Activated CD4-positive, alpha-beta T cell treated with anti-CD3 and anti-CD28 coated beads for 4 hours (primary cell): ENCODE results near the gene MUC5B.
"Not testable (repeated sequence)": the region's sequence is repeated elsewhere in the genome, so short reads cannot be mapped to it uniquely, and the experiment has no call there.

ENCODE experiments used
- DNase-seq, 2 donors: peaks; one replicate each; pipeline ENCODE4 v3.0.0-alpha.2; 2020

The MUC5B gene, protein sequence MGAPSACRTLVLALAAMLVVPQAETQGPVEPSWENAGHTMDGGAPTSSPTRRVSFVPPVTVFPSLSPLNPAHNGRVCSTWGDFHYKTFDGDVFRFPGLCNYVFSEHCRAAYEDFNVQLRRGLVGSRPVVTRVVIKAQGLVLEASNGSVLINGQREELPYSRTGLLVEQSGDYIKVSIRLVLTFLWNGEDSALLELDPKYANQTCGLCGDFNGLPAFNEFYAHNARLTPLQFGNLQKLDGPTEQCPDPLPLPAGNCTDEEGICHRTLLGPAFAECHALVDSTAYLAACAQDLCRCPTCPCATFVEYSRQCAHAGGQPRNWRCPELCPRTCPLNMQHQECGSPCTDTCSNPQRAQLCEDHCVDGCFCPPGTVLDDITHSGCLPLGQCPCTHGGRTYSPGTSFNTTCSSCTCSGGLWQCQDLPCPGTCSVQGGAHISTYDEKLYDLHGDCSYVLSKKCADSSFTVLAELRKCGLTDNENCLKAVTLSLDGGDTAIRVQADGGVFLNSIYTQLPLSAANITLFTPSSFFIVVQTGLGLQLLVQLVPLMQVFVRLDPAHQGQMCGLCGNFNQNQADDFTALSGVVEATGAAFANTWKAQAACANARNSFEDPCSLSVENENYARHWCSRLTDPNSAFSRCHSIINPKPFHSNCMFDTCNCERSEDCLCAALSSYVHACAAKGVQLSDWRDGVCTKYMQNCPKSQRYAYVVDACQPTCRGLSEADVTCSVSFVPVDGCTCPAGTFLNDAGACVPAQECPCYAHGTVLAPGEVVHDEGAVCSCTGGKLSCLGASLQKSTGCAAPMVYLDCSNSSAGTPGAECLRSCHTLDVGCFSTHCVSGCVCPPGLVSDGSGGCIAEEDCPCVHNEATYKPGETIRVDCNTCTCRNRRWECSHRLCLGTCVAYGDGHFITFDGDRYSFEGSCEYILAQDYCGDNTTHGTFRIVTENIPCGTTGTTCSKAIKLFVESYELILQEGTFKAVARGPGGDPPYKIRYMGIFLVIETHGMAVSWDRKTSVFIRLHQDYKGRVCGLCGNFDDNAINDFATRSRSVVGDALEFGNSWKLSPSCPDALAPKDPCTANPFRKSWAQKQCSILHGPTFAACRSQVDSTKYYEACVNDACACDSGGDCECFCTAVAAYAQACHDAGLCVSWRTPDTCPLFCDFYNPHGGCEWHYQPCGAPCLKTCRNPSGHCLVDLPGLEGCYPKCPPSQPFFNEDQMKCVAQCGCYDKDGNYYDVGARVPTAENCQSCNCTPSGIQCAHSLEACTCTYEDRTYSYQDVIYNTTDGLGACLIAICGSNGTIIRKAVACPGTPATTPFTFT (N-terminal part only)

DNA sequence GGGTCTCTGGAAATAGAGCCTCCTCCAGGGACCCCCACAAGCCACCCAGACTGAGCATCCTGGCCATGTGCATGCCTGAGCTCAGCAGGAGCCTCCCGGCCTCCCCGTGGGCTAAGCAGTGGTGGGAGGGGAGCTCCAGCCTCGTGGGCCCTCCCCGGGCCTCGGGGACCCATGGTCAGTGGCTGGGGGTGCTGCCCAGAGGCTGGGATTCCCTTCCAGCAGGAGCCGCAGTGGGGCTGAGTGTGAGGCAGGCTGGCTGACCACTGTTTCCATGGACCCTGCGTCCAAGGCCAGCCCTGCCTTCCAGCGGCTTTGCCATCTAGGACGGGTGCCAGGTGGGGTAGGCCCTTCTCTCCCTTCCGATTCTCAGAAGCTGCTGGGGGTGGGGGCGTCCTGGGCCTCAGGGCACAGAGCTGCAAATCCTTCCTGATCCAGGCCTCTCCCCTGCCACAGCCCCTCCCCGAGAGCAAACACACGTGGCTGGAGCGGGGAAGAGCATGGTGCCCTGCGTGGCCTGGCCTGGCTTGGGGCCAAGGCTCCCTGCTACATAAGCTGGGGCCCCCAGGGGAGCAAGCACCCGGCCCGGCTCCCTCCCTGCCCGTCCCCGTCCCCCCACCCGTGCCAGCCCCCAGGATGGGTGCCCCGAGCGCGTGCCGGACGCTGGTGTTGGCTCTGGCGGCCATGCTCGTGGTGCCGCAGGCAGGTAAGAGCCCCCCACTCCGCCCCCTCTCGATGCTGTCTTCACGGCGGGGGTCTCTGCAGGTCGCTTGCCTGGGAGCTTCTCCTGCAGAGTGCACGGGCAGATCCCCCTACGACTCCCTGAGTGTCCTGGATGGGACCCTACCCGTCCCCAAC is at the start of gene MUC5B:
TSS of gene MUC5B (plus strand) at position 576 of the 855 bp plus-strand sequence. CDS start at position 634, 58 bp downstream.
- DNase-seq: no peak

DNA sequence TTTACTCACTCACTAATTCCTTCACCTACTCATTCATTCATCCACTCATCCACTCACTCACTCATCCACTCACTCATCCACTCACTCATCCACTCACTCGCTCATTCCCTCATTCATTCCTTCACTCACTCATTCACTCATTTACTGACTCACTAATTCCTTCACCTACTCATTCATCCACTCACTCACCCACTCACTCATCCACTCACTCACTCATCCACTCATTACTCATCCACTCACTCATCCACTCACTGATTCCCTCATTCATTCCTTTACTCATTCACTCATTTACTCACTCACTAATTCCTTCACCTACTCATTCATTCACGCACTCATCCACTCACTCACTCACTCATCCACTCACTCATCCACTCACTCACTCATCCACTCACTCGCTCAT is 49.5 kb upstream of the MUC5B start:
- DNase-seq: not testable (repeated sequence)

DNA sequence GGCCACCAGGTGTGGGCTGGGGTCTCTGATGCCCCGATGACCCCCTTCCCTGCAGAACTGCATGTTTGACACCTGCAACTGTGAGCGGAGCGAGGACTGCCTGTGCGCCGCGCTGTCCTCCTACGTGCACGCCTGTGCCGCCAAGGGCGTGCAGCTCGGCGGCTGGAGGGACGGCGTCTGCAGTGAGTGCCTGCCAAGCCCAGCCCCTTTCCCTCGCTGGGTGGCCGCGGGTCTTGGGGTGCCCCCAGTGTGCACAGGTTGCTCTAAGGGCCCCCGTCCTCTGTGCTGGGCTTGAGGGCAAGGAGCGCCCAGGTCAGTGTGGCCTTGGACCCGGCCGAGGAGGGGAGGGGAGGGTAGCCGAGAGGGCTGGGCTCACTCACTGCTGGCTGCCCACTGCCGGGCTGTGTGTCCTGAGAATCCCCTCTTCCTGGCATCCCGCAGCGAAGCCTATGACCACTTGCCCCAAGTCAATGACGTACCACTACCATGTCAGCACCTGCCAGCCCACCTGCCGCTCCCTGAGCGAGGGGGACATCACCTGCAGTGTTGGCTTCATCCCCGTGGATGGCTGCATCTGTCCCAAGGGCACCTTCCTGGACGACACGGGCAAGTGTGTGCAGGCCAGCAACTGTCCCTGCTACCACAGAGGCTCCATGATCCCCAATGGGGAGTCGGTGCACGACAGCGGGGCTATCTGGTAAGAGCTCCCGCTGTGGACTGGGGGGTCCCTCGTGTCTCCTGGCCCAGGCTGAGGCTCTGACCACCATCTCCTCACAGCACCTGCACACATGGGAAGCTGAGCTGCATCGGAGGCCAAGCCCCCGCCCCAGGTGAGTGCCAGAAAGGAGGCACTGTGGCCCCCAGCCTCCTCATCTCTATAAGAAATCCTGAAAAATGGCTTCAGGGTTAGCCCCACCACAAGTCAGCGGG is 48.2 kb upstream of the MUC5B start:
- no peak for DNase-seq

DNA sequence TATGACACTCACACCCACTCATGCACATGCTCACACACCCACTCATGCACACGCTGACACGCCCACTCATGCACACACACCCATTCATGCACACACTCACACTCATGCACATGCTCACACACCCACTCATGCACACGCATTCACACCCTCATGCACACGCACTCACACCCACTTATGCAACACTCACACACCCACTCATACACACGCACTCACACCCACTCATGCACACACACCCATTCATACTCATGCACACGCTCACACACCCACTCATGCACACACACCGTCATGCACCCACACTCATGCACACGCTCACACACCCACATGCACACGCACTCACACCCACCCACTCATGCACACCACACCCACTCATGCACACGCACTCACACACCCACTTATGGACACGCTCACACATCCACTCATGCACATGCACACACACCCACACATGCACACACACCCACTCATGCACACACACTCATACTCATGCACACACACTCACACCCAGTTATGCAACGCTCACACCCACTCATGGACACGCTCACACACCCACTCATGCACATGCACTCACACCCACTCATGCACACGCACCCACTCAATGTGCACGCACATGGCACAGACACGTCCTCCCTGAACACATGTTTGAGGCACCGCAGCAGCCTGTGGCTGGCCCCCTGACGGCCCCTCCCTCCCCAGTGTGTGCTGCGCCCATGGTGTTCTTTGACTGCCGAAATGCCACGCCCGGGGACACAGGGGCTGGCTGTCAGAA is 47.2 kb upstream of the MUC5B start:
- no peak for DNase-seq

DNA sequence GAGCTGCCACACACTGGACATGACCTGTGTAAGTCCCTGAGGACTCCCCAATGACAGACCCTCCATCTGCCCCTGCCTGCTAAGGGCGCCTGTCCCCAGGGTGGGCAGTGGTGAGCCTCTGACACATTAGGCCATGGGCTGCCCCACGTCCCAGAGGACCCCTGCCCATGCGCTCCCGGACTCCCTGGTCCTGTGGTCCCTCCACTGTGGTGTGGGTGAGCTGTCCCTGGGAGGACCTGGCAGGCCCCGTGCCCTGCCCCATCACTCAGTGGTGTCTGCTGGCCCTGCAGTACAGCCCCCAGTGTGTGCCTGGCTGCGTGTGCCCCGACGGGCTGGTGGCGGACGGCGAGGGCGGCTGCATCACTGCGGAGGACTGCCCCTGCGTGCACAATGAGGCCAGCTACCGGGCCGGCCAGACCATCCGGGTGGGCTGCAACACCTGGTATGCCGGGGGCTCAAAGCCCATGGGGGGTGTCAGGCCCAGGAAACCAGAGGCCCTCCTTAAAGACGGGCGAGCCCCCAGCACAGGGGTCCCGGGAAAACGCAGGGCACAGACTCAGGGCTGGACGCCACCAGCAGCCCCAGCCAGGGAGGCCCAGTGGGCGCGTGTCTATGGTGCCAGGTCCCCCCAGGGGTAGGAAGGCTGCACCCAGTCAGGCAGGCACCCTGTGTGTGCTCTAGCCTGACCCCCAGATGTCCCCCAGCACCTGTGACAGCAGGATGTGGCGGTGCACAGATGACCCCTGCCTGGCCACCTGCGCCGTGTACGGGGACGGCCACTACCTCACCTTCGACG is 46.4 kb upstream of the MUC5B start:
- no peak for DNase-seq

DNA sequence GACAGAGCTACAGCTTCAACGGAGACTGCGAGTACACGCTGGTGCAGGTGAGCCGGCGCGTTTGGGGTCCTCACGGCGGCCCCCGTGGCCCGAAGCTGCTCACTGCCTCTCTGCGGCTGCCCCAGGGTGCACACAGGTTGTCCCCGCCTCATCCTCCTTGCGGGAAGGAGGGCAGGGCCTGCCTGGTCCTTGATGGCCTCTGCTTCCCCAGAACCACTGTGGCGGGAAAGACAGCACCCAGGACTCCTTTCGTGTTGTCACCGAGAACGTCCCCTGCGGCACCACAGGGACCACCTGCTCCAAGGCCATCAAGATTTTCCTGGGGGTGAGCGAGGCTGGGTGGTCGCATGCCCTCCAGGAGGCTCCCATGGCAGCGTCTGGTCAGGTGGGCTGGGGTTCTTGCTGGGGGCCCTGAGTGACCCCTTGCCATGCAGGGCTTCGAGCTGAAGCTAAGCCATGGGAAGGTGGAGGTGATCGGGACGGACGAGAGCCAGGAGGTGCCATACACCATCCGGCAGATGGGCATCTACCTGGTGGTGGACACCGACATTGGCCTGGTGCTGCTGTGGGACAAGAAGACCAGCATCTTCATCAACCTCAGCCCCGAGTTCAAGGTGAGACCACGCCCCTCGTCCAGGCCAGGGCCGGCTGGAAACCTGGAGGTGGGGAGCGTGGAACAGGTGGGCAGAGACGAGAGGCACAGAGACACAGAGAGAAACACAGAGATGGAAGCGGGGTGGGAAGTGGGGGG is 45.7 kb upstream of the MUC5B start:
- DNase-seq: no peak

DNA sequence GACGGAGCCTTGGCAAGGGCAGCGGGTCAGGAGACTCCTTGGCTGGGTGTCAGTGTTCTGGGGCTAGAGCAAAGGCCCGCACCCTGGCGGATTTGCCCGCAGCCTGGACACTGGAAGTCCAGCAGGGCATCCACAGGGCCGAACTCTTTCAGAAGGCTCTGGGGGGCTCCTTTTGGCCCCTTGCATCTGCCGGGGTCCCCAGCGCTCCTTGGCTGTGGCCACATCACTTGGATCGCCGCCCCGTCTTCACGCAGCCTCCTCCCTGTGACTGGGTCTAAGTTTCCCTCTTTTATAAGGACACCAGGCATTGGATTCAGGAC is 45.1 kb upstream of the MUC5B start:
- DNase-seq: no peak

DNA sequence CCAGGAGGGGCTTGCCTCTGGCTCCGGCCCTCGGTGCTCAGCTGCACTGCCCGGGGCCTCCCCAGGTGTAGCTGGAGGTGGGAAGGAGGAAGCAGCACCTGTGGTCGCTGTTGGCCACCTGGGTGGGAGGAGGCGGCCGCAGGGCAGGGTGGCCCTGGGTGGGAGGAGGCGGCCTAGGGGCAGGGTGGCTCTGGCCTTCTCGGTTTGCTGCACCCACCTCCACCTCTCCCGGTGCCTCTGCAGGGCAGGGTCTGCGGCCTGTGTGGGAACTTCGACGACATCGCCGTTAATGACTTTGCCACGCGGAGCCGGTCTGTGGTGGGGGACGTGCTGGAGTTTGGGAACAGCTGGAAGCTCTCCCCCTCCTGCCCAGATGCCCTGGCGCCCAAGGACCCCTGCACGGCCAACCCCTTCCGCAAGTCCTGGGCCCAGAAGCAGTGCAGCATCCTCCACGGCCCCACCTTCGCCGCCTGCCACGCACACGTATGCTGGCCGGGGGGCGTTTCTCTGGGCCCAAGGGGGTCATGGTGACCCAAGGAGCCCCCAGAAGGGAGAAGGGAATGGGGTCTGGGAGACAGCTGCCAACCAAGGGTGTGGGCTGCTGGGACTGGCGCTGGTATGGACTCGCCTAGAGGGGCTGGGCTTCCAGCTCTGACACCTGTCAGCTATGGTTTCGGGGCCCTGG is 44.5 kb upstream of the MUC5B start:
- no peak for DNase-seq

DNA sequence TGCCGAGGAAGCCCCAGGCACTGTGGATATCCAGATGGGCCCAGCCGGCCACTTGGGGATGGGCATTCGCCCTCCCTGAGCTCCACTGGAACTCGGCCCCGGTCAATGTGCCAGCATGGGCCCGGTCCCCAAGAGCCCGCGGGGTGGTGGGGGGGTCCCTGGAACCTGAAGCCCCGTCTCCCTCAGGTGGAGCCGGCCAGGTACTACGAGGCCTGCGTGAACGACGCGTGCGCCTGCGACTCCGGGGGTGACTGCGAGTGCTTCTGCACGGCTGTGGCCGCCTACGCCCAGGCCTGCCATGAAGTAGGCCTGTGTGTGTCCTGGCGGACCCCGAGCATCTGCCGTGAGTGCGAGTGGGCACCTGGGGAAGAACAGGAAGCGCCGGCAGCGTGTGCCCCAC is 44.0 kb upstream of the MUC5B start:
- DNase-seq: no peak

DNA sequence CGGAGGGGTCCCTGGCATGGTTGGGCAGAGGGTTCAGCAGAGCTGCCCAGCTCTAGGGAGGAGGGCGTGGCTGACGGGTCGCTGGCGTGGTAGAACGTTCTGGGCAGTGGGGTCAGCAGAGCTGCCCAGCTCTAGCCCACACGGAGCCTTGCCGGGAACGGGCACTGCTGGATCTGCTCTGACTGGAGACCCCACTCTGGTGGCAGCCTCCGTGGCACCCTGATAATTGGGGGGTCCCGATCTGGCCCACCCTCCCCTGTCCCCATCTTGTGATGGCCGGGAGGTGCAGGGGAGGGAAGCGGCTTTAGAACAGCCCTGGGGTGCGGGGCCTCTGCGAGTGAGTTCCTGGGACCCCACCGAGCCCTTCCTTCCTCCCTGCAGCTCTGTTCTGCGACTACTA is 43.2 kb upstream of the MUC5B start:
- no peak for DNase-seq

DNA sequence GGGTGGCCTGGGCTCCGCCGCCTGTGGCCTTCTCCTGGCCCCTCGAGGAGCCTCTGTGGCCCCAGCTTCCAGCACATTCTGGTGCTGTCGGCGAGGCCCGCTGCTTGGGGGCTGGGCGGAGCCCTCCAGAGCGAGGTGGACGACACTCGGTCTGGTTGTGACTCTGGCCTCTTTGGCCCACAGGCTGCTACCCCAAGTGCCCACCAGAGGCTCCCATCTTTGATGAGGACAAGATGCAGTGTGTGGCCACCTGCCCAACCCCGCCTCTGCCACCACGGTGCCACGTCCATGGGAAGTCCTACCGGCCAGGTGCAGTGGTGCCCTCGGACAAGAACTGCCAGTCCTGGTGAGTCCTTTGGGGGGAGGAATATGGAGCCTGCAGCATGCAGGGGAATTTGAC is 42.7 kb upstream of the MUC5B start:
- no peak for DNase-seq

DNA sequence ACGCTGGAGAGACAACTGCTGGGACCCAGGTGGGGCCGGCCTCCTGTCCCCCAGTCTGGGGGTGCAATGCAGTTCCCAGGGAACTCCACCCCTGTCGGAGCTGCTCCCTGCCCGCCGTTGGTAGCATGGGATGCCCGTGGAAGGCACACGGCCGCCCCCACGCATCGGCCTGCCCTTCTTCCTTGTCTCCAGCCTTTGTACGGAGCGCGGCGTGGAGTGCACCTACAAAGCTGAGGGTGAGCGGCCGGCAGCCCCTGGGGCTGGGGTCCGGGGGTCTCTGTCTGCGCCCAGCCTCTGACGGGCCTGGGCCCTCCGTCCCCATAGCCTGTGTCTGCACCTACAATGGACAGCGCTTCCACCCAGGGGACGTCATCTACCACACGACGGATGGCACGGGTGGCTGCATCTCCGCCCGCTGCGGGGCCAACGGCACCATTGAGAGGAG is 41.9 kb upstream of the MUC5B start:
- no peak for DNase-seq

DNA sequence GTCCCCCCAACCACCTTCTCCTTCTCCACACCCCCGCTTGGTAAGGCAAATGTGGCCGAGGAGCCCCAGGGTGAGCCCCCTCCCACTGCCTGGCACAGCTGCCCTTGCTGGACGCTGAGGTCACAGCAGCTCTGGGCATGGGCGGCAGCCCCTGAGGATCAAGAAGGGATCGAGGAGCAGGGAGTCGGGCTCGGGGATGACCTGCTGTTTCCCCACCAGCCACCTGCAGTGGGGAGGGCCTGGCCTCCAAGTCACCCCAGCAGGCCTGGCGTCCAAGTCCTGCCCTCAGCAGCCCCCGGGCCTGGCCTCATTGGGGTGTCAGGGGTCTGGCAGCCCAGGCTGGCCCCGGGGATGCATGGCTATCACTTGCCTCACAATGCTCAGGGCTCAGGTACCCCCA is 41.4 kb upstream of the MUC5B start:
- DNase-seq: no peak

DNA sequence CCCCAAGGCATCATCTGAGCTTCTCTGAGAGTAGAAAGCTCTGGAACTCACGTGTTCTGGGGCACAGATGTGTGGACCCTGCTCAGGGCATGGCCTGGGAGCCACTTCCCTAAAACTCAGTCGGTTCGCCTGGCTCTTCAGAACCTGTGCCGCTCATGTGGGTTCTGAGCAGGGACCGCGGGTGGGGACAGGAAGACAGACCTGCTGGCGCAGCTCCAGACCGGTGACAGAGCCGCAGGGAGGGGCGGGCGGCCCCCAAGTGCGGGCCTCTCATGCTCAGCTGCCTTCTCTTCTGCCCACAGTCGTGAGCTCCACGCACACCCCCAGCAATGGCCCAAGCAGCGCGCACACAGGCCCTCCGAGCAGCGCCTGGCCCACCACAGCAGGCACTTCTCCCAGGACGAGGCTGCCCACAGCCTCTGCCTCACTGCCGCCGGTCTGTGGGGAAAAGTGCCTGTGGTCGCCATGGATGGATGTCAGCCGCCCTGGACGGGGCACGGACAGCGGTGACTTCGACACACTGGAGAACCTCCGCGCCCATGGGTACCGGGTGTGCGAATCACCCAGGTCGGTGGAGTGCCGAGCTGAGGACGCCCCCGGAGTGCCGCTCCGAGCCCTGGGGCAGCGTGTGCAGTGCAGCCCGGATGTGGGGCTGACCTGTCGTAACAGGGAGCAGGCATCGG is 40.9 kb upstream of the MUC5B start:
- DNase-seq: no peak

DNA sequence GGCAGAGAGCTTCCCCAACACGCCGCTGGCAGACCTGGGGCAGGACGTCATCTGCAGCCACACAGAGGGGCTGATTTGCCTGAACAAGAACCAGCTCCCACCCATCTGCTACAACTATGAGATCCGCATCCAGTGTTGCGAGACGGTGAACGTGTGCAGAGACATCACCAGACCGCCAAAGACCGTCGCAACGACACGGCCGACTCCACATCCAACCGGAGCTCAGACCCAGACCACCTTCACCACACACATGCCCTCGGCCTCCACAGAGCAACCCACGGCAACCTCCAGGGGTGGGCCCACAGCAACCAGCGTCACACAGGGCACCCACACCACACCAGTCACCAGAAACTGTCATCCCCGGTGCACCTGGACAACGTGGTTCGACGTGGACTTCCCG is 38.7 kb upstream of the MUC5B start:
- not testable (repeated sequence) for DNase-seq

DNA sequence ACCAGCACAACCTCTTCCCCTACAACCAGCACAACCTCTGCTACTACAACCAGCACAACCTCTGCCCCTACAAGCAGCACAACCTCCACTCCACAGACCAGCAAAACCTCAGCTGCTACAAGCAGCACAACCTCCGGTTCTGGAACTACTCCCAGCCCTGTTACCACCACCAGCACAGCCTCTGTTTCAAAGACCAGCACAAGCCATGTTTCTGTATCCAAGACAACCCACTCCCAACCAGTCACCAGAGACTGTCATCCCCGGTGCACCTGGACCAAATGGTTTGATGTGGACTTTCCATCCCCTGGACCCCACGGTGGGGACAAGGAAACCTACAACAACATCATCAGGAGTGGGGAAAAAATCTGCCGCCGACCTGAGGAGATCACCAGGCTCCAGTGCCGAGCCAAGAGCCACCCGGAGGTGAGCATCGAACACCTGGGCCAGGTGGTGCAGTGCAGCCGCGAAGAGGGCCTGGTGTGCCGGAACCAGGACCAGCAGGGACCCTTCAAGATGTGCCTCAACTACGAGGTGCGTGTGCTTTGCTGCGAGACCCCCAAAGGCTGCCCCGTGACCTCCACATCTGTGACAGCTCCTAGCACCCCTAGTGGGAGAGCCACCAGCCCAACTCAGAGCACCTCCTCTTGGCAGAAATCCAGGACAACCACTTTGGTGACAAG is 34.3 kb upstream of the MUC5B start:
- DNase-seq: not testable (repeated sequence)

DNA sequence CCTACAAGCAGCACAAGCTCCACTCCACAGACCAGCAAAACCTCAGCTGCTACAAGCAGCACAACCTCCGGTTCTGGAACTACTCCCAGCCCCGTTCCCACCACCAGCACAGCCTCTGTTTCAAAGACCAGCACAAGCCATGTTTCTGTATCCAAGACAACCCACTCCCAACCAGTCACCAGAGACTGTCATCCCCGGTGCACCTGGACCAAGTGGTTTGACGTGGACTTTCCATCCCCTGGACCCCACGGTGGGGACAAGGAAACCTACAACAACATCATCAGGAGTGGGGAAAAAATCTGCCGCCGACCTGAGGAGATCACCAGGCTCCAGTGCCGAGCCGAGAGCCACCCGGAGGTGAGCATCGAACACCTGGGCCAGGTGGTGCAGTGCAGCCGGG is 33.0 kb upstream of the MUC5B start:
- DNase-seq: not testable (repeated sequence)
